ENCODE data around the gene PRSS56.

Gene PRSS56

GRCh38 chr2:232506709-232507108 lies 13.5 kb upstream of the PRSS56 start:
- TF ChIP-seq CTCF (IDR thresholded peaks at IDR 0.05; ENCODE audit: control extremely low read depth, extremely low read depth, low read depth, missing control alignments): no peak
- ChIA-PET CTCF (no interaction called here), POLR2A (no interaction called here)
- DNase-seq (ENCODE audit: extremely low spot score): no peak

- no peak for TF ChIP-seq CTCF (IDR thresholded peaks at IDR 0.05; ENCODE audit: control extremely low read depth, extremely low read depth, low read depth, missing control alignments)
- ChIA-PET POLR2A (no interaction called here), CTCF (no interaction called here)
- DNase-seq (ENCODE audit: extremely low spot score): no peak
These were observed 11.9 kb upstream of the PRSS56 start for GRCh38 chr2:232508251-232508650.

GRCh38 chr2:232511336-232511890 lies 8.8 kb upstream of the PRSS56 start:
- ChIA-PET CTCF (interaction anchor here (1.1 to 1.6 kb wide), 2 partner anchors 10 to 20 kb away, joined by 3 to 10 read pairs; partner anchors contain the start of gene PRSS56), POLR2A (no interaction called here)
- DNase-seq (ENCODE audit: extremely low spot score): no peak
- no peak for TF ChIP-seq CTCF (IDR thresholded peaks at IDR 0.05; ENCODE audit: control extremely low read depth, extremely low read depth, low read depth, missing control alignments)

GRCh38 chr2:232512602-232513001 lies 7.6 kb upstream of the PRSS56 start:
- TF ChIP-seq CTCF (IDR thresholded peaks at IDR 0.05; ENCODE audit: control extremely low read depth, extremely low read depth, low read depth, missing control alignments): no peak
- CTCF ChIA-PET: no interaction called here
- DNase-seq (ENCODE audit: extremely low spot score): no peak
- POLR2A ChIA-PET: no interaction called here

GRCh38 chr2:232513353-232513752 lies 6.8 kb upstream of the PRSS56 start:
- POLR2A ChIA-PET: no interaction called here
- no peak for DNase-seq (ENCODE audit: extremely low spot score)
- CTCF ChIA-PET: no interaction called here
- TF ChIP-seq CTCF (IDR thresholded peaks at IDR 0.05; ENCODE audit: control extremely low read depth, extremely low read depth, low read depth, missing control alignments): no peak

- no peak for DNase-seq (ENCODE audit: extremely low spot score)
- no peak for TF ChIP-seq CTCF (IDR thresholded peaks at IDR 0.05; ENCODE audit: control extremely low read depth, extremely low read depth, low read depth, missing control alignments)
- ChIA-PET POLR2A (no interaction called here), CTCF (interaction anchor here (1.2 kb wide), 1 partner anchor 69 kb away, joined by 3 read pairs; no protein-coding TSS in a partner anchor)
These were observed 4.5 kb upstream of the PRSS56 start for GRCh38 chr2:232515639-232516038.

- CTCF ChIA-PET: no interaction called here
- POLR2A ChIA-PET: no interaction called here
- TF ChIP-seq CTCF (IDR thresholded peaks at IDR 0.05; ENCODE audit: control extremely low read depth, extremely low read depth, low read depth, missing control alignments): no peak
- DNase-seq (ENCODE audit: extremely low spot score): no peak
These were observed 3.6 kb upstream of the PRSS56 start for GRCh38 chr2:232516551-232516950.

All from GM10248 (cell line).